HG02840 (cell line): Measurements from ENCODE around the gene GPLD1.

ENCODE experiments used
- ATAC-seq: cut with Tn5 transposase; IDR thresholded peaks from one replicate; pipeline ENCODE4 v1.9.1; 2021; ENCODE audit warnings: mild to moderate bottlenecking, moderate library complexity, moderate number of reproducible peaks; ENCODE audit not compliant: unreplicated experiment, low FRiP score

The GPLD1 gene

GRCh38 chr6:24458941-24459340, 30.4 kb downstream of the GPLD1 start:
- ATAC-seq = no peak

DNA sequence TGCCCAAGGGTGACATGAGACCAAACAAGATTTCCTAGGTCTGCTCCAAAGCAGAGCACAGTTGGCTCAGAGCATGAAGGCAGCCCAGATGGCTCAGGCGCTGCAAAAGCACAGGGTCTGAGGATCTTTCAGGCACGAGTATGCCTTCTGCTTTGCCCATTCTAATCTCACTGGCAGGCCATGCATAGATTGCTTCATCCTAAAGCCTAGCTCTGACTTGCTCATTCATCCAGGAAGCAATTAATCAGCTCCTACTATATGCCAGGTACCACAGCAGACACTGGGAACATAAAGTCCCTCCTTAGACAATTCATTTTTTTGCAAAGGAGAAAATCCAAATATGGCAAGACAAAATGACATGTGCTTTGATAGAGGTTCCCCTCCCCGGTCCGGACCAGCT, 31.2 kb downstream of the GPLD1 start:
- ATAC-seq = no peak

DNA sequence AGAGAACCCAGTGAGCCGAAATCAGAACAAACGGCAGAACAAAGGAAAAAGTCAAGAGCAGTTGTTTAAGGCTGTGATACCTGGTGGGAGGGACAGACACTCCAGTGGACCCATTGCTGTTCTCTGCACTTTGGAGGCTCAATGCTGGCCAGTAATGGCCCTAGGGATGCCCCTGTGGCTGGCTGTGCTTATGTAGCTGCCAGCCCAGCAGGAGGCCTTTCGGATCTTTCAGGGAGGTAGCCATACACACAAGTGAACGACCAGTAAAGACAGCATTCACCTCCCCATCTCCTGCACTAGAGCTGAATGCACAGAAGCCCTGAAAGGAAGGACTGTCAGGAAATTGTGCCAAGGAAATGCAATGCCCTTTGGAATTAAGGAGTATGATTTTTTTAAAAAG, 34.3 kb downstream of the GPLD1 start:
- no peak for ATAC-seq

- ATAC-seq = no peak
Observed at GRCh38 chr6:24454452-24454851, 34.9 kb downstream of the GPLD1 start.

GRCh38 chr6:24453921-24454320, 35.5 kb downstream of the GPLD1 start:
- ATAC-seq = no peak

- no peak for ATAC-seq
Observed at GRCh38 chr6:24451581-24452388, 37.6 kb downstream of the GPLD1 start.

- ATAC-seq = no peak
Observed at GRCh38 chr6:24448828-24449525, 40.4 kb downstream of the GPLD1 start.

DNA sequence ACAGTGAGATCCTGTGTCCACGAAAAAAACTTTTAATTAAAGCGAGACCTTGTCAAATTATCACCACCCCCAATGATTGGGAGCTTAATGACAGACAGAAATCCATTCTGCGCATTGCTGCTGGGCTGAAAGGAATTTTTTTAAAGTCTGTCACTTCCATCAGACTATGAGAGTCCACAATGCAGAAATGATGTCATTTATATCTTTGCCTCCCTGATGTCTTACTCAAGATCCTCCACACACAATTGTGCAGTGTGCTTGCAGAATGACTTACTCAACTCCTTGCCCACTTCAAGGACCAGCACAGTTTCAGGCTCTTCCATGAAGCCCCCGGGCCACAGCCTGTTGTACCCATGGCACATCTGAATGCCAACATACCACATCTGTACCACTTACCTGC, 41.0 kb downstream of the GPLD1 start:
- no peak for ATAC-seq

DNA sequence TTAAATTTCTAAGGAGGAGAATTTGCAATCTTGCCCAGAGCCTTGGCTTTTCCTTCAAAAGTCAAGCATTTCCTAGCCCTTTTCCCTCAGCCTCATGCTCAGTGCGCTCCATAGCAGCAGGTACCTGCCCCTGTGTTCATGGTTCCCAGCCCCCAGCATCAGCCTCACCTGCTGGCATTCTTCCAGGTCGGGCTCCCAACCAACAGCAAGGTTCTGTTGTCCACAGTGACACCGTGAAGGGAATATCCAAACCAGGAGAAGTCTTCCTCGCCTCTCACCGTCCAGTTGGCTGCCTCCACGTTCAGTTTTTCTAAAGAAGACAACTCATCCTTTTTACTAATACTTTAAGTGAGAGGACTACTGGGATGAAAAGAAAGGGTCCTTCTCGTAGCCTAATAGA, 42.7 kb downstream of the GPLD1 start:
- ATAC-seq = no peak

DNA sequence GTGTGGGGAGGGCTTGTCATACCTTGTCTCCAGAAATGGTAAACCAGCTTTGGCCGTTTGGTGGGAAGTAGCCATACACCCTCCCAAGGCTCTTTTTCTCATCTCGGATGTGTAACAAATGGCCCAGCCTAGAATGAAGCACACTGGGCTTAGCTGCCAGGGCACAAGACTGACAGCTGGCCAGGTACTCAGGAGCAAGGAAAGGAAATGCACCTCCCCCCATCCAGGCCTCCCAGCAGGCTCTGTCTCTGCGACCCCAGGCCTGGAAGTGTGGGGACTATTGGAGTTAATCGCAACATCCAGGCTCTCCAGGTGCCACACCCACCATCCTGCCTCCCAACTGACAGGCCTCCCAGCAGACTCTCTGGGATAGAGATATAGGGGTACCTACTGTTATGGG, 43.7 kb downstream of the GPLD1 start:
- no peak for ATAC-seq

GRCh38 chr6:24444588-24444987, 44.8 kb downstream of the GPLD1 start:
- ATAC-seq = no peak

GRCh38 chr6:24441599-24441904, 47.8 kb downstream of the GPLD1 start:
- ATAC-seq = no peak

- no peak for ATAC-seq
Observed at GRCh38 chr6:24440897-24441598, 48.3 kb downstream of the GPLD1 start.

DNA sequence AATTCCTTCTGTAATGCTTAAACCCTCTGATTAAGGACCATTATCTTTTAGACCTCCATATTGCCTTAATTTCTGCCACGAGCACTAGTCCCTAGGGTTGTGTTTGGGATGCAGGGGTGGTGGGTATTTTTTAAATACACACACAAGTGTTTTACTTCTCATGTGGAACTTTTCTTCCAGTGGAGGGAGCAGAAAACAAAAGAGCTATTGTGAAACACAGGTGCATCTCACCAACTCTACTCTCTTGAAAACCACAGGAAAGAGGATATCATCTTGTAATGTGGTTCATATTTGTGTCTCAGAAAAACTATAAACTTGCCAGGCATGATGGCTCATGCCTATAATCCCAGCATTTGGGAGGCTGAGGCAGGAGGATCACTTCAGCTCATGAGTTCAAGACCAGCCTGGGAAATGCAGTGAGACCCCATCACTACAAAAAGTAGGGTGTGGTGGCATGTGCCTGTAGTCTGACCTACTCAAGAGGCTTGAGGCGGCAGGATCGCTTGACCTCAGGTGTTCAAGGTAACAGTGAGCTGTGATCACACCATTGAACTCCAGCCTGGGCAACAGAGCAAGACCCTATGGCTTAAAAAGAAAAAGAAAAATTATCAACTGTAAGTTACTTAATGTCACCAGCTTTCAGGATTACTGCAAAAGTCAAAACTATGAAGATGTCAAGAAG, 49.4 kb downstream of the GPLD1 start:
- ATAC-seq = no peak

DNA sequence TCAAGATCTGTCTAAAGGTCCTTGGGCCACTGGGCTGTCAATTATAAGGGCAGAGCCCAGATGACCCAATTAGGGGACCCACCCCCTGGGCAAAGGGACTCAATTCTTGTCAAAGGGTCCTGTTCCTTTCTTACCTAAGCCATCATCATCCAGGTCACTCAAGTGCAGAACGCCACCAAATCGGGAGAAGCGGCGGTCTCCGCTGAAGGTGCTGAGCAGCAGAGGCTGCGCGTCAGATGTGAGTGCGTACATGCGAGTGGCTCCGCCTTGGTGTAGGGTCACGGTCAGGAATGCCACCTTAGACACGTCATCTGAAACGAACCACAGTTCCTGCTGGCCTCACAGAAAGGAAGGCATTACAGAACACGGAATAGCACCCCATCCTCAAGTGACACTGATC, 52.4 kb downstream of the GPLD1 start:
- ATAC-seq = no peak

GRCh38 chr6:24432611-24433010, 56.8 kb downstream of the GPLD1 start:
- ATAC-seq = no peak

DNA sequence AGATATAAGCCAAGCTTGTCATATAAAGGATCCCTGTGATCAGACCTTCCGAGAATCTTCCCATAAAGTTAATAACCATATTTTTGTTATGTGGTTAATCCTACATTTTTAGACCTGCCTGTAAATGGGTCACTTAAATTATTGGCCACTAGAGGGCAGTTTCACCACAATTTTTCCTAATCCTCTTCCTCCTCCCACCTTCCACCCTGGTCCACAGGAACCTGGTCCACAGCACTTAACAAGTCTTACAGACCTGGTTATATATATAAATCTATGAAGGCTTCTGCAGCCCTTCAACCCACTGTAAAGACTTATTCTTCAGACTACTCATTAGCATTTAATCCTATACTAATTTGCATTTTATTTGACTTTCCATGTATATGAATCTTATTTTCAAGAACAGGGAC, 58.3 kb downstream of the GPLD1 start:
- no peak for ATAC-seq

DNA sequence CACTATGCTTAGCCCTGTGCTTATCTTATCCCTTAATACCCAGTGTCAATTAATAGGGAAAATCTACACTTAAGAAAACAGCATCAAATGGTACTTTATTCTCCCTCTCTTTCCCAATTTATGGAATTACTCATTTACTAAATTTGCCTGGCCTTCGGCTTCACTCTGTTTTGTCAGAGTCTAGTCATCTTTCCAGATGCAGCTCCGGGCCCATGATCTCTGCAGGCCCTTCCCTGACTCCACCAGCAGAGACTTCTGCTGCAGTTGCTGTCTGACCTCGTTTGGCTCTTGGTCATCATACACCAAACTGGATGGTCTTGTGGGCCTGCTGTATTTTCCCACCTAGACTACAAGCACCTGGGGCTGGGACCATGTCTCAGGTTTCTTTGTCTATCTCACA, 59.3 kb downstream of the GPLD1 start:
- no peak for ATAC-seq

DNA sequence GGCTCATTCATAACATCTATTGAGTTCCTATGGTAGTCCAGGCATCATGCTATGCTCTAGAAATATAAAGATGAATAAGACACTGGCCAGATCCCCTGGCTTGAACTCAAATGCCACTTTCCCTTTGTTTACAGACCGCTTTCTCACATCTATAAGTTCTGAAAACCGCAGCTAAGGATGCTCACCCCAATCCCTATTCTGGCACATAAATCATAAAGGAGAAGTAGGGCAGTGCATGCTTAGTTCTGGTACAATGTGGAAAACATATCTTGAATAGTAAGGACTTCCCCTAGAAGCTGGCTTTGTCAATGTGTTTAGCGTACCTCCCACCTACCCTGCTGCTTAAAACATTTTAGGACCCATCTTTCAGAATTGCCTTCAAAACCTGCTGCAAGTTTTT, 60.2 kb downstream of the GPLD1 start:
- ATAC-seq = no peak

DNA sequence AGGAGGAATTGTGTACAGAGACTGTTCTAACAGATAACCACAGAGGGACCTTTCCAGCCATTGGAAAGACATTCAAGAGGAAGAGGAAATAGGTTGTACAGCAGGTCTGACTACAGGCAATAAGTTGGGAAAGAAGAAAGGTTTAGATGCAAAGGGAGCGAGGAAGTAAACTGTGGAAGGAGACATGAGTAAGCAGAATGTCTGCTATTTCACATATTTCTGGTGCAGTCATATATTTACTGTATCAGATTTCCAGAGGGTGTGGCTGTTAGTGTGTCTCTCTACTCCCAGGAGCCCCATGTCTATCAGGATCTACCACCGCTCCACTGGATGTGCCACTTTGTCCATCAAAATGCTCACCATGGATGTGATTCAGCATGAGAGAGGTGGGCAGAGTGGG, 60.8 kb downstream of the GPLD1 start:
- ATAC-seq = no peak
